K562 (cell line): ENCODE measurements around the gene ADAP1. TPM values are rescaled to one million over a fixed set of nuclear protein-coding genes. Genes with fewer than 3 reads are reported as not detected.

Experiments
- ATAC-seq: fragments of 200-7000 bp; cut with Tn5 transposase; 3 replicates; pipeline ENCODE4 v1.9.1; 2020; ENCODE audit warnings: moderate library complexity
- BruUV-seq: library from RNA; stranded (reverse); fragments of 400-500 nt; replicated peaks from 2 replicates; lab custom pipeline; 2021; lab: Mats Ljungman, UMichigan
- CTCF ChIA-PET: fragments of 300-600 bp; formaldehyde crosslinking; extraction: SDS; loops from one replicate; lab custom pipeline; 2021; ENCODE audit warnings: low intra/inter-chr PET ratio; lab: Yijun Ruan, JAX
- POLR2A ChIA-PET: fragments of 300-600, 350-650 bp; sonication (Branson Sonifier 250); formaldehyde crosslinking; extraction: SDS; loops from one replicate; lab custom pipeline; 2021; ENCODE audit warnings: antibody characterized with exemption, inconsistent platforms; lab: Yijun Ruan, JAX
- DNase-seq, 4 experiments: peaks; one replicate each; pipeline versions ENCODE4 v3.0.0 to v3.0.0-alpha.2; 2011 to 2018; ENCODE audit warnings: low spot score in 3 of 4, mixed read lengths in 3 of 4; ENCODE audit errors: extremely low read depth in 1 of 4
- FAIRE-seq: peaks from 2 replicates; lab custom pipeline; 2011; peaks lifted over from hg19 to GRCh38; lab: Jason Lieb, UNC
- H2AFZ ChIP-seq: 2 replicates; pipeline ENCODE4 v1.6.0; 2011; ENCODE audit warnings: low read depth, low read length, control low read depth, inconsistent platforms
- H3K27ac ChIP-seq: fragments of 200-600 bp; 3 replicates; pipeline ENCODE4 v1.8.0; 2011; ENCODE audit warnings: low read depth, mild to moderate bottlenecking, control low read depth, inconsistent platforms, low read length, moderate library complexity, mixed read lengths; ENCODE audit errors: extremely low read depth
- H3K27me3 ChIP-seq, 2 experiments: fragments of 300-600 bp in 1 of 2; 2 replicates in 1 of 2; 3 replicates in 1 of 2; pipeline versions ENCODE4 v1.6.0 to v1.8.0; 2011; ENCODE audit warnings: inconsistent platforms in 2 of 2, low read length in 2 of 2, mild to moderate bottlenecking in 1 of 2, mixed read lengths in 1 of 2, moderate library complexity in 1 of 2; ENCODE audit not compliant: control insufficient read depth in 2 of 2, insufficient read depth in 2 of 2
- H3K36me3 ChIP-seq: fragments of 300-600 bp; 3 replicates; pipeline ENCODE4 v1.8.0; 2011; ENCODE audit warnings: mild to moderate bottlenecking, low read length, inconsistent platforms; ENCODE audit not compliant: control insufficient read depth, insufficient read depth
- H3K4me1 ChIP-seq, 2 experiments: fragments of 200-600 bp in 1 of 2; replicated peaks in 1 of 2; 2 replicates in 1 of 2; 3 replicates in 1 of 2; pipeline versions ENCODE4 v1.5.1 to v1.8.0; 2011; ENCODE audit warnings: inconsistent platforms in 2 of 2, low read length in 2 of 2, mild to moderate bottlenecking in 1 of 2, mixed read lengths in 1 of 2, moderate library complexity in 1 of 2; ENCODE audit not compliant: control insufficient read depth in 2 of 2, insufficient read depth in 2 of 2
- H3K4me2 ChIP-seq: 2 replicates; pipeline ENCODE4 v1.6.1; 2011; ENCODE audit warnings: low read length, control low read depth, inconsistent platforms, mixed read lengths; ENCODE audit not compliant: insufficient read depth
- H3K4me3 ChIP-seq: fragments of 200-600 bp; sonication (generic), shearing (Covaris generic); 2 replicates; pipeline ENCODE4 v1.5.1; 2016; ENCODE audit warnings: control low read depth, inconsistent platforms
- H3K79me2 ChIP-seq: fragments of 200-600 bp; 3 replicates; pipeline ENCODE4 v1.8.0; 2011; ENCODE audit warnings: low read length, inconsistent platforms; ENCODE audit not compliant: control insufficient read depth, insufficient read depth
- H3K9ac ChIP-seq, 2 experiments: 2 replicates each; pipeline versions ENCODE4 v1.6.0 to v1.6.1; 2011; ENCODE audit warnings: low read depth in 2 of 2, low read length in 2 of 2, control low read depth in 1 of 2, inconsistent platforms in 1 of 2, mild to moderate bottlenecking in 1 of 2, mixed read lengths in 1 of 2; ENCODE audit not compliant: insufficient read depth in 1 of 2
- H3K9me1 ChIP-seq: one replicate; pipeline ENCODE4 v1.6.0; 2011; ENCODE audit warnings: inconsistent platforms, mild to moderate bottlenecking, low read length, moderate library complexity; ENCODE audit not compliant: control insufficient read depth, insufficient read depth
- H3K9me3 ChIP-seq: replicated peaks from 2 replicates; pipeline ENCODE4 v1.5.1; 2011; ENCODE audit warnings: low read depth, low read length, inconsistent platforms; ENCODE audit not compliant: control insufficient read depth, insufficient read depth
- H4K20me1 ChIP-seq: replicated peaks from 2 replicates; pipeline ENCODE4 v1.6.1; 2011; ENCODE audit warnings: low read length, inconsistent platforms, mixed read lengths; ENCODE audit not compliant: control insufficient read depth, insufficient read depth
- BRCA1 ChIP-seq, 2 experiments: fragments of 450-650 bp in 1 of 2; sonication (generic) in 1 of 2; formaldehyde crosslinking in 1 of 2; IDR thresholded peaks; 2 replicates each; pipeline versions ENCODE4 v1.5.0 to v1.6.1; 2017 to 2020; ENCODE audit warnings: mild to moderate bottlenecking in 1 of 2, missing genetic modification reagents in 1 of 2
- ZNF165 ChIP-seq: fragments of 250-450 bp; sonication (Bioruptor Pico); IDR thresholded peaks from 2 replicates; pipeline ENCODE4 v1.4.0; 2020; ENCODE audit warnings: borderline replicate concordance
- WGBS: fragments of 100-300 bp; shearing (Covaris generic); methylation state at CpG from one replicate; pipeline ENCODE4 v1.1.6; 2016; ENCODE audit warnings: low coverage, mixed read lengths; ENCODE audit not compliant: insufficient coverage; ENCODE audit errors: missing lambda C conversion rate; 5-methylcytosine and 5-hydroxymethylcytosine counted together
- in situ Hi-C: fragments of 300-500 bp; cut with MboI; formaldehyde crosslinking; loops from 4 replicates; pipeline ENCODE4 v1.15.0; 2018; ENCODE audit warnings: inconsistent platforms, mixed read lengths
- intact Hi-C: fragments of 100-400 bp; cut with micrococcal nuclease; formaldehyde crosslinking; loops from 2 replicates; pipeline ENCODE4 v1.14.2; 2022
- polyA plus RNA-seq, 8 experiments: library from polyadenylated mRNA; depleted of rRNA in 4 of 8; stranded (reverse) in 5 of 8; unstranded in 3 of 8; fragments of >200 nt; fragmentation: Nextera tagmentation in 2 of 8; fragmentation: Illumina TruSeq in 1 of 8; extraction: Ambion mirVana in 2 of 8; extraction: Trizol in 1 of 8; gene quantifications; 2 replicates each; pipeline versions ENCODE4 v1.2.1 to v1.2.3, GENCODE V29; 2011 to 2014; ENCODE audit warnings: inconsistent platforms in 1 of 8, missing spikeins in 1 of 8
- total RNA-seq, 7 experiments: library from RNA; depleted of rRNA in 6 of 7; stranded (reverse); fragments of >200 nt in 6 of 7; fragmentation: Illumina TruSeq in 2 of 7; extraction: Trizol in 2 of 7; gene quantifications; 2 replicates each; pipeline versions ENCODE4 v1.2.1 to v1.2.3, GENCODE V29; 2011 to 2021; ENCODE audit warnings: low replicate concordance in 1 of 7
- TF ChIP-seq, protein P1 (sequence below), 3 experiments: fragments of 200-800 bp in 1 of 3; sonication (Bioruptor generic) in 1 of 3; sonication (generic) in 1 of 3; formaldehyde crosslinking in 1 of 3; IDR thresholded peaks; 2 replicates each; pipeline versions ENCODE4 v1.6.1 to v1.8.0; 2016 to 2022; ENCODE audit warnings: mild to moderate bottlenecking in 2 of 3, missing compliant biosample characterization in 2 of 3, missing genetic modification characterization in 2 of 3, missing genetic modification reagents in 1 of 3

Gene ADAP1
- total and polyA plus RNA-seq, 9 of the 15 experiments (the other 6 are each of a cell fraction or from before 2014, with no cell fraction given): 0.27 to 1.4 (median 0.52) TPM; not detected in 3

DNA sequence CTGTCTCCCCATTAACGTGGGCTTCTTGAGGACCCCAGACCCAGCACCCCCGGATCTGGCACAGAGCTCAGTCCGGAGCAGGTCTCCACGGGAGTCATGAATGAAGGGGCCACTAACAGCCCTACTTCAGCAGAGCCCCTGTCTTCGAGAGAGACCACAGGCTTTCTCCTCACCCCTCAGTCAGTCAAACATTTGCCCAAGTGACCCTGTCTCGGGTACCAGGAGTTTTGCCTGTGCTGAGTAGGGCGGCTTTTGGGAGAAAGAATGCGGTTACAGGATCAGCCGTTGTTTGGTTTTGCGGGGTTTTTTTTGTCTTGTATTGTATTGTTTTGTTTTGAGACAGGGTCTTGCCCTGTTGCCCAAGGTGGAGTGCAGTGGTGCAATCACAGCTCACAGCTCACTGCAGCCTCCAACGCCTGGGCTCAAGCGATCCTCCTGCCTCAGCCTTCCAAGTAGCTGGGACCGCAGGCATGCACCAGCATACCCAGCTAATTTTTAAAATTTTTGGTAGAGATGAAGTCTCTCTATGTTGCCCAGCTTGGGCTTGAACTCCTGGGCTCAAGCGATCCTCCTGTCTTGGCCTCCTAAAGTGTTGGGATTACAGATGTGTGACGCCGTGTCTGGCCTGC is 16.5 kb downstream of the ADAP1 start:
- POLR2A ChIA-PET: no interaction called here

More for the DNA sequence above, 16.5 kb downstream of the ADAP1 start:
- Histone ChIP-seq H3K4me2 (no peak overlapping the region), H3K9me3 (peaks cover 8% of the 10 kb centered on the region), H3K36me3 (no peaks in the 10 kb centered on the region), H3K27me3 (peaks cover 0 to 18% of the 10 kb centered on the region in 2 experiments; a peak in 2 of 5 replicates), H2AFZ (no peak overlapping the region), H3K4me3 (no peak overlapping the region), H3K4me1 (peaks cover 0 to 28% of the 10 kb centered on the region in 2 experiments; a peak in 2 of 5 replicates), H4K20me1 (no peaks in the 10 kb centered on the region), H3K9ac (no peak overlapping the region)
- no peak for FAIRE-seq
- ATAC-seq: no peak
- in situ Hi-C loops: no loop called here
- no peak for DNase-seq
- CTCF ChIA-PET: no interaction called here
- intact Hi-C loops: no loop called here
- TF ChIP-seq ZNF165 (CRISPR knock-in tag) (no peak), BRCA1 (IDR thresholded peaks at IDR 0.05) (no peak), BRCA1 (CRISPR knock-in tag; IDR thresholded peaks at IDR 0.05) (no peak)
- TF ChIP-seq, protein P1, sequence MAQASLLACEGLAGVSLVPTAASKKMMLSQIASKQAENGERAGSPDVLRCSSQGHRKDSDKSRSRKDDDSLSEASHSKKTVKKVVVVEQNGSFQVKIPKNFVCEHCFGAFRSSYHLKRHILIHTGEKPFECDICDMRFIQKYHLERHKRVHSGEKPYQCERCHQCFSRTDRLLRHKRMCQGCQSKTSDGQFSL (CRISPR knock-in tag; IDR thresholded peaks at IDR 0.05): no peak
- TF ChIP-seq, protein P1 (tag; IDR thresholded peaks at IDR 0.05): no peak
- TF ChIP-seq, all 486 proteins: peak for 0
- Histone ChIP-seq H3K27ac (no peak overlapping the region), H3K79me2 (no peaks in the 10 kb centered on the region), H3K9me1 (no peaks in the 10 kb centered on the region)
- no TSS peak for BruUV-seq
- WGBS: 28% methylated on average over 16 of the region's 16 CpGs
